HG03108 (cell line): ENCODE data around the gene SMIM44.
A peak's percentile ranks its signal among the peaks of the same experiment; 100 is the strongest.

ENCODE experiments used
- ATAC-seq: cut with Tn5 transposase; IDR thresholded peaks from one replicate; pipeline ENCODE4 v1.9.1; 2021; ENCODE audit warnings: moderate library complexity; ENCODE audit not compliant: unreplicated experiment

SMIM44 gene

DNA sequence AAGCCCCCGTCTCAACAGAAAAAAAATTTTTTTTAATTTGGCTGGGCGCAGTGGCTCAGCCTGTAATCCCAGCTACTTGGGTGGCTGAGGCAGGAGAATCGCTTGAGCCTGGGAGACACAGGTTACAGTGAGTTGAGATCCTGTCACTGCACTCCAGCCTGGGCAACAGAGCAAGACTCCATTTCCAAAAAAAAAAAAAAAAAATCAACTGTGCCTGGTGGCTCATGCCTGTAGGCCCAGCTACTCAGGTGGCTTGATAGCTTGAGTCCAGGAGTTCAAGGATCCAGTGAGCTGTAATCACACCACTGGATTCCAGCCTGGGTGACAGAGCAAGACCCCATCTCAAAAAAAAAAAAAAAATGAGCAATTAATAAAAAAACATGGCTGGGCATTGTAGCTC lies 18.5 kb upstream of the SMIM44 start:
- no peak for ATAC-seq

GRCh38 chr19:3500429-3501101 lies 17.3 kb upstream of the SMIM44 start, which contains the start of gene DOHH:
TSS of gene DOHH (minus strand) at chr19:3500674. CDS start at chr19:3496814, 3,860 bp downstream.
- ATAC-seq, result peak; percentile 84

DNA sequence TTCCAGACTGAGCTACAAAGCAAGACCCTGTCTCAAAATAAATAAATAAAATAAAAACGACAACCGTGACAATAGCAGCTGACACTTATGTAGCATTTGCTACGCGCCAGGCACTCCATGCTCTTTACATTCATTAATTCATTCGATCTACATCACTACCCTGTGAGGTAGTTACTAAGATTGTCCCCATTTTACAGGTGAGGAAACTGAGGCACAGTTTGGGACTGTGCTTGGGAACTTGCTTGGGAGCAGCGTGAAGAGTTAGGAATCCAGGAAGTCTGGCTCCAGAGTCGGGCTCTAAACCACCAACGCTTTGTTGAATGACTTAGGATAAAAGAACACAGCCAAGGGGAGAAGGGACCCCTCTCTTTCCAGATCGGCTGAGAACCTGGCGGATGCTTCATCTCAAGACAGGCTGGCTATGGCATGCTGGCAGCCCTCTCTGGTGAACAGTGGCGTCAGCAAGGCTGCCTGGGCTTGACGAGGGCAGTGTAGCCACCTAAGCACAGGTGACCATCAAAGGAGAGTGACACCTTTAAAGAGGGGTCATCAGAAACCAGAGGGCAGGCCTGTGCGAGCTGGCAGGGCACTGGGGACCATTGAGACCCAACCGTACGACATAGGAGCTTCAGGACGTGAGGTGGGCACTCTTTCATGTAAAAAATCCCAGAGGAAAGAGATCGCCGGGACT lies 16.6 kb upstream of the SMIM44 start:
- no peak for ATAC-seq

GRCh38 chr19:3497757-3498520 lies 14.7 kb upstream of the SMIM44 start:
- ATAC-seq, result no peak

DNA sequence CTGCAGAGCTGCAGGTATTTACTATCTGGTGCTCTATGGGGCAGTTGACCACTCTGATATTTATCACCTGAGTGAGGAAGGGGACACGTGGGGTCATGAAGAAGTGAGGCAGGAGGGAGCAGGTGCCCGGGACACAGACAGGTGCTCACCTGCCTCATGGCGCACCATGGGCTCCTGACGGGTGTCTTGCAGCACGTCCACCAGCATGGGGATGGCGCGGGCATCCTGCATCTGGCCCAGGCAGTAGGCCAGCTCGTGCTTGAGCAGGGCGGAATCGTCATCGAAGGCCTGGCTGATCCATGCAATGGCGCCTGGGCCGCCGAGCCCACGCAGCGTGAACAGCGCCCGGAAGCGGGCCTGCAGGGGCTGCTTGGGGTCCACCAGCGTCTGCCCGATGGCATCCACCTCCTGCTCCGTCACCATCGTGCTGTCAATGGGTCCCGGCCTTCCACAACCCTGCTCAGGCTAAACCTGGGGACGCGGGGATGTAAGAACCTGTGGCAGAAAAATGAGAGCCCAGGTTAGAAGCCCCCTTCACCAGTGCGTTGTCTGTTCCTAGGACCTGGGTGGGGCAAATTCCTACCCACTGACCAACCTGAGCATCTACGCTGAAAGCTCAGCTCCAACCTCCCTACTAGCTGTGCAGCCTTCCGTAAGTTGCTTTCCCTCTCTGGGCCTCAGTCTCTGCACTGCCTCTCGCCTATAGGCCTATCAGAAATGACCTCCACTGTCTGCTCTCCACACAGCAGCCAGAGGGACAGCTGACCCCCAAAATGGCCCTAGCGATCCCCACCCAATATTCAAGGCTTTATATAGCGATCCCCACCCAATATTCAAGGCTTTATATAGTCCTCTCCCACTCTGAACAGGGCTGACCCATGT lies 13.4 kb upstream of the SMIM44 start:
- ATAC-seq, result no peak

- no peak for ATAC-seq
Measured at GRCh38 chr19:3494559-3494958, 11.3 kb upstream of the SMIM44 start.

GRCh38 chr19:3494051-3494450 lies 10.8 kb upstream of the SMIM44 start:
- ATAC-seq, result no peak

GRCh38 chr19:3493651-3494050 lies 10.4 kb upstream of the SMIM44 start:
- no peak for ATAC-seq

GRCh38 chr19:3492919-3493318 lies 9.7 kb upstream of the SMIM44 start:
- no peak for ATAC-seq

DNA sequence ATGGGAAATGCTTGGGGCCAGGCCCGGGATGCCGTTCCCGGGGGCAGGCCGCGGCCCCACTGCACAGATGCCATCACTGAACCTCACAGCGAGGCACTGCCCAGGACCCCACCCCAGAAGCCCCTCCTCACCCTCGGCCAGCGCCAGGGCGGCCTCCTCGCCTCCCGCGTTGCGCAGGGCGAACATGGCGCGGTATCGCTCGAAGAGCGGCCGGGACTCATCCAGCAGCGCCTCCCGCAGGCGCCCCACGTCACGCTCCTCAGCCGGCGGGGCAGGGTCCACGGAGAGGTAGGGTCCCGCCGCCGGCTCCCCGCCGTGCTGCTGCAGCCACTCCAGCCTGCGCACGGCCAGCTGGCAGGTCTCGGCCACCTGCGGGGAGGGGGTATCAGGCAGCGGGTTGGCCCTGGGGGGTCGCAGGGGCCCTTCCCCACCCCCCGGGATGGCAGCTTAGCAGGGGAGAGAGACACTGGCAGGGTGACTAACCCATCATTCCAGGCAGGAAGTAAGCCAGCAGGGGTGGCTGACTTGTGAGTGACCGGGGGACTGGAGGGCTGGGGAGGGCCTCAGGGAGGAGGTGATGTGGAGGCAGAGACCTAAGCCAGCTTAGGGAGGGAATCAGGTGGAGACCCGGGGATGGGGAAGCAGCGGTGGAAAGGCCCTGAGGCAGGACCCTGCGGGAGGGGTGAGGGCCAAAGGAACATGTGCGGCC lies 9.0 kb upstream of the SMIM44 start:
- ATAC-seq, result no peak

DNA sequence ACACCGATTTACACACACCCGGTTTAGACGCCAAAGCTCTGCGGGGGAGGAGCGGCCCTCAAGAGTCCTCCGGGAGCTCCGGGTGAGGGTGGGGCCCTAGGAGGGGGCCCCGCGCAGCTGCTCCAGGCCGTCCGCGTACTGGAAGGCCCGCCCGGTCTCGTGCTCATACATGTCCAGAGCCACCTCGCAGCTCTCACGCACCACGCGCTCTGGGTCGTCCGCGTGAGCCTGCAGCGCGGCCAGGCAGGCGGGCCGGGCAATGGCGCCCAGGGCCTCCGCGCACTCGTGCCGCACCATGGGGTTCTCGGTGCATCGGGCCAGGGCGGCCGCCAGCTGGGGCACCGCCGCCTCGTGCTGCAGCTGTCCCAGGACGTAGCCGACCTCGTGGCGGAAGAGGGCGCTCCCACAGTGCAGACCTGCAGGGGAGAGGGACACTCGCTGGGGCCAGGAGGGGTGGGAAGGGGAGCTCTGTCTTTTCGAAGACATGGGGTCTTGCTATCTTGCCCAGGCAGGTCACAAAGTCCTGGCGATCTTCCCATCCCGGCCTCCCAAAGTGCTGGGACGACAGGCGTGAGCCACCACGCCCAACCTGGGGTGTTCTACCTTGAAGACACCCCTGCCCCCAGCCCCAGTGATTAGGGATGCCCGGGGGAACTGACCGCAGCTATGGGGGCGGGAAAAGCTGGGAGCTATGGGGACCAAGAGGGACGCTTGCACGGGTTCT lies 8.3 kb upstream of the SMIM44 start:
- no peak for ATAC-seq

DNA sequence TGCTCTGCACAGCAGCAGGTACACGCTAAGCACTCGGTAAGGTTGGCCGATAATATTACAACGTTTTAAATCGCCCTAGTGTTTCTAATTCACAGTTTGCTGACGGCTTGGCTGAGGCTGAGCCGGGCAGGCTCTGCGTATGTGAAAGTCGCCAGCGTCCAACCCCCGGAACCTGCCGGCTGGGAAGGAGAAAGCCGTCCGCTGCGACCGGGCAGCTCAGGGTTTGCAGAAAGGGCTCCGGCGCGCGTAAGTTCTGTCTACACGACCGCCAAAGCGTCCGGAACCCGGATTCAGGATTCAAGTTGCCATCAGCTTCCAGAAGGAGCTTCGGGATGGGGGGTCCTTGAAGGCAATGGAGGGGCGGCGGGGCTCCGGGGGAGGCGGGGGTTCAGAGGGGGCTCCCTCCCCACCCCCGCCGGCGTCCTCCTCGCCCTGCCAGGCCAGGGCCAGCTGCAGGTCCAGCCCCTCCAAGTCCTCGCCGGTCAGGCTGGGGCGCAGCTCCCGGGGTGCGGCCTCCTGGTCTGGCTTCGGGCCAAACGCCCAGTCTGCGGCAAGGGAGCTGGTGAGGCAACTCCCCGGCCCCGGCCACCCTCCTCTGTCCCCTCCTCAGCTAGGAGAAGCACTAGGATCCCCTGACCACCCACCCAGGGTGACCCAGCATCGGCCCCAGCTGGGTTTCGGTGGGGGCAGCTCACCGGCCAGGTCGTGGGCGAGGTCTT lies 575 bp downstream of the SMIM44 start:
- no peak for ATAC-seq

- ATAC-seq, result no peak
Measured at GRCh38 chr19:3481241-3482090, 1.8 kb downstream of the SMIM44 start.

- no peak for ATAC-seq
Measured at GRCh38 chr19:3480383-3481091, 2.7 kb downstream of the SMIM44 start, which contains the start of gene SMIM24. TSS of gene SMIM24 (minus strand) at chr19:3480525. CDS start at chr19:3480463, 62 bp downstream.

DNA sequence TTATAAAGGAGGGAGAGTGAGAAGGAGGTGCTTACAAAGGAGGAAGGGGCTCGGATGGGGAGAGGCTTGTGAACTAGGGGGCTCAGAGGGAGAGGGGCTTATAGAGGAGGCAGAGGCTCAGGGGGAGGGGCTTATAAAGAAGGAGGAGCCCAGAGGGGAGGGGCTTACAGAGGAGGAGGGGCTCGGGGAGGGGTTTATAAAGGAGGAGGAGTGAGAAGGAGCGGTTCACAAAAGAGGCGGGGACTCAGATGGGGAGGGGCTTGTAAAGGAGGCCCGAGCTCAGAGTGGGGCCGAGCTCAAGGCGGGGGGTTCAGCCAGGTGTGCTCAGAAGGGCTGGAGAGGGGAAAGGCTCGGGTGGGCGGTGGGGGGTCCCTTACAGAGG lies 3.4 kb downstream of the SMIM44 start:
- no peak for ATAC-seq

DNA sequence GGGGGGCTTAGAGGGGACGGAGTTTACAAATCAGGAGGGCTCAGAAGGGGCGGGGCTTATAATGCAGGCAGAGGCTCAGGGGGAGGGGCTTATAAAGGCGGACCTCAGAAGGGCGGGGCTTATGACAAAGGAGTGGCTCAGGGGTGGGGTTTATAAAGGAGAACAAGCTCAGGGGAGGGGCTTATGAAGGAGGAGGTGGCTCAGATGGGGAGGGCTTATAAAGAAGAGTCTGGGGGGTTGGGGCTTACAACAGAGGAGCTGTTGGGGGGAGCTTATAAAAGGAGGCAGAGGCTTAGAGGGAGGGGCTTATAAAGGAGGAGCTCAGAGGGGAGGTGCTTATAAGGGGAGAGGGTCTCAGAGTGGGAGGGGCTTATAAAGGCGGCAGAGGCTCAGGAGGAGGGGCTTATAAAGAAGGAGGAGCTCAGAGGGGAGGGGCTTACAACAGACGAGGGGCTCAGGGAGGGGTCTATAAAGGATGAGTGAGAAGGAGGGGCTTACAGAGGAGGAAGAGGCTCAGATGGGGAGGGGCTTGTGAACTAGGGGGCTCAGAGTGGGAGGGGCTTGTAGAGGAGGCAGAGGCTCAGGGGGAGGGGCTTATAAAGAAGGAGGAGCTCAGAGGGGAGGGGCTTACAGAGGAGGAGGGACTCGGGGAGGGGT lies 3.9 kb downstream of the SMIM44 start:
- ATAC-seq, result no peak
